Chondrocyte (in vitro differentiated cells): Measurements from ENCODE around the gene CCDC106. TPM values are rescaled to one million over a fixed set of nuclear protein-coding genes. Genes with fewer than 3 reads are reported as not detected.

ENCODE experiments used
- DNase-seq: peaks from one replicate; pipeline ENCODE4 v3.0.0; 2021; ENCODE audit warnings: mixed read lengths, low spot score
- H3K27ac Mint-ChIP-seq: one replicate; pipeline ENCODE4 v1.8.0; 2021; ENCODE audit warnings: mild to moderate bottlenecking, moderate library complexity, mixed read lengths; ENCODE audit not compliant: unreplicated experiment
- H3K27me3 Mint-ChIP-seq: 2 replicates; pipeline ENCODE4 v1.8.0; 2021; ENCODE audit warnings: low read depth, mixed read lengths
- H3K36me3 Mint-ChIP-seq: 2 replicates; pipeline ENCODE4 v1.8.0; 2021; ENCODE audit warnings: low read depth, mixed read lengths
- H3K4me1 Mint-ChIP-seq: 2 replicates; pipeline ENCODE4 v1.8.0; 2021; ENCODE audit warnings: low read depth, mild to moderate bottlenecking, mixed read lengths
- H3K4me3 Mint-ChIP-seq: one replicate; pipeline ENCODE4 v1.8.0; 2021; ENCODE audit warnings: mild to moderate bottlenecking, moderate library complexity, mixed read lengths; ENCODE audit not compliant: unreplicated experiment
- H3K9me3 Mint-ChIP-seq: 2 replicates; pipeline ENCODE4 v1.8.0; 2021; ENCODE audit warnings: low read depth, mixed read lengths
- CTCF ChIP-seq: fragments of 200-600 bp; sonication (generic); IDR thresholded peaks from 2 replicates; pipeline ENCODE4 v1.5.0; 2021; ENCODE audit warnings: antibody characterized with exemption, mild to moderate bottlenecking, moderate library complexity
- total RNA-seq: library from RNA; stranded (reverse); gene quantifications from 3 replicates; pipeline ENCODE4 v1.2.1, GENCODE V29; 2021

CCDC106 gene
- total RNA-seq, 1 donor from 2014 or later: 20.9 TPM

- TF ChIP-seq CTCF: no peak
- H3K4me1 Mint-ChIP-seq: peaks cover 36% of the 10 kb centered on the region
- H3K9me3 Mint-ChIP-seq: no peaks in the 10 kb centered on the region
- H3K27me3 Mint-ChIP-seq: no peaks in the 10 kb centered on the region
- peak; percentile 79 for DNase-seq
- H3K36me3 Mint-ChIP-seq: peaks cover 26% of the 10 kb centered on the region
- H3K27ac Mint-ChIP-seq: peak overlapping the region; percentile 12
- H3K4me3 Mint-ChIP-seq: no peak overlapping the region
These were observed 12.4 kb downstream of the CCDC106 start for GRCh38 chr19:55660404-55660803.

- H3K36me3 Mint-ChIP-seq: peaks cover 29% of the 10 kb centered on the region
- no peak overlapping the region for H3K4me3 Mint-ChIP-seq
- no peaks in the 10 kb centered on the region for H3K9me3 Mint-ChIP-seq
- no peak for TF ChIP-seq CTCF
- H3K27ac Mint-ChIP-seq: no peak overlapping the region
- DNase-seq: peak; percentile 79
- H3K27me3 Mint-ChIP-seq: no peaks in the 10 kb centered on the region
- H3K4me1 Mint-ChIP-seq: peaks cover 33% of the 10 kb centered on the region
These were observed 13.0 kb downstream of the CCDC106 start for GRCh38 chr19:55660991-55661390.

GRCh38 chr19:55661826-55662225 lies 13.8 kb downstream of the CCDC106 start:
- peak overlapping the region; percentile 22 for H3K27ac Mint-ChIP-seq
- peaks cover 24% of the 10 kb centered on the region for H3K4me1 Mint-ChIP-seq
- DNase-seq: no peak
- no peak overlapping the region for H3K4me3 Mint-ChIP-seq
- H3K36me3 Mint-ChIP-seq: peaks cover 29% of the 10 kb centered on the region
- no peak for TF ChIP-seq CTCF
- no peaks in the 10 kb centered on the region for H3K9me3 Mint-ChIP-seq
- no peaks in the 10 kb centered on the region for H3K27me3 Mint-ChIP-seq

- DNase-seq: peak; percentile 76
- Mint-ChIP-seq H3K27ac (no peak overlapping the region), H3K36me3 (peaks cover 32% of the 10 kb centered on the region), H3K4me3 (no peak overlapping the region), H3K27me3 (no peaks in the 10 kb centered on the region), H3K9me3 (no peaks in the 10 kb centered on the region), H3K4me1 (peaks cover 6% of the 10 kb centered on the region)
- TF ChIP-seq CTCF: no peak
These were observed 16.0 kb downstream of the CCDC106 start for GRCh38 chr19:55663846-55664536.

- no peak overlapping the region for H3K4me3 Mint-ChIP-seq
- TF ChIP-seq CTCF: no peak
- no peaks in the 10 kb centered on the region for H3K27me3 Mint-ChIP-seq
- no peaks in the 10 kb centered on the region for H3K9me3 Mint-ChIP-seq
- peaks cover 34% of the 10 kb centered on the region for H3K36me3 Mint-ChIP-seq
- peak; percentile 75 for DNase-seq
- no peak overlapping the region for H3K27ac Mint-ChIP-seq
- H3K4me1 Mint-ChIP-seq: peaks cover 2% of the 10 kb centered on the region
These were observed 18.5 kb downstream of the CCDC106 start for GRCh38 chr19:55666343-55667005.
